GM19328 (cell line): ENCODE data around the gene MMP24.
"Not testable (repeated sequence)": the region's sequence is repeated elsewhere in the genome, so short reads cannot be mapped to it uniquely, and the experiment has no call there.

ENCODE experiments used
- ATAC-seq: cut with Tn5 transposase; IDR thresholded peaks from one replicate; pipeline ENCODE4 v1.9.1; 2021; ENCODE audit warnings: mild to moderate bottlenecking, moderate library complexity; ENCODE audit not compliant: unreplicated experiment

The MMP24 gene

GRCh38 chr20:35305682-35306556, 79.4 kb downstream of the MMP24 start:
- no peak for ATAC-seq

GRCh38 chr20:35306931-35307517, 80.5 kb downstream of the MMP24 start:
- ATAC-seq = no peak

GRCh38 chr20:35307666-35308653, 81.5 kb downstream of the MMP24 start:
- no peak for ATAC-seq

- ATAC-seq = no peak
These were observed 84.9 kb downstream of the MMP24 start for GRCh38 chr20:35311409-35311808.

- ATAC-seq = no peak
These were observed 85.3 kb downstream of the MMP24 start for GRCh38 chr20:35311822-35312221.

- ATAC-seq = no peak
These were observed 85.8 kb downstream of the MMP24 start for GRCh38 chr20:35312318-35312717.

- ATAC-seq = no peak
These were observed 88.5 kb downstream of the MMP24 start for GRCh38 chr20:35314816-35315631.

- not testable (repeated sequence) for ATAC-seq
These were observed 89.1 kb downstream of the MMP24 start for GRCh38 chr20:35315632-35316020.

GRCh38 chr20:35316086-35316485, 89.6 kb downstream of the MMP24 start:
- ATAC-seq = no peak

- ATAC-seq = no peak
These were observed 91.1 kb downstream of the MMP24 start for GRCh38 chr20:35317416-35318210.

GRCh38 chr20:35318502-35319157, 92.1 kb downstream of the MMP24 start:
- no peak for ATAC-seq

- no peak for ATAC-seq
These were observed 92.8 kb downstream of the MMP24 start for GRCh38 chr20:35319192-35319870.

- ATAC-seq = no peak
These were observed 93.3 kb downstream of the MMP24 start for GRCh38 chr20:35319871-35320197.

GRCh38 chr20:35320396-35321126, 94.1 kb downstream of the MMP24 start:
- no peak for ATAC-seq

GRCh38 chr20:35325401-35325800, 98.9 kb downstream of the MMP24 start:
- no peak for ATAC-seq

GRCh38 chr20:35326021-35326739, 99.7 kb downstream of the MMP24 start:
- ATAC-seq = no peak
